GM10266 (cell line): Measurements from ENCODE around the gene SWI5.

ENCODE experiments used
- DNase-seq: peaks from one replicate; pipeline ENCODE4 v3.0.0; 2012; ENCODE audit errors: extremely low spot score
- CTCF ChIP-seq: IDR thresholded peaks from 2 replicates; pipeline ENCODE4 v1.5.1; 2012; ENCODE audit warnings: mild to moderate bottlenecking, low read depth; ENCODE audit not compliant: control insufficient read depth, insufficient read depth; ENCODE audit errors: missing control alignments

SWI5 gene

GRCh38 chr9:128335914-128336313 is 59.8 kb downstream of the SWI5 start:
- no peak for TF ChIP-seq CTCF
- no peak for DNase-seq

GRCh38 chr9:128337936-128338335 is 61.9 kb downstream of the SWI5 start:
- TF ChIP-seq CTCF: no peak
- no peak for DNase-seq
